Activated CD4-positive, alpha-beta T cell treated with anti-CD3 and anti-CD28 coated beads, Interleukin-2, amount 50 U/mL, for 16 hours (primary cell): ENCODE data around the gene SOD2.
"Not testable (repeated sequence)": the region's sequence is repeated elsewhere in the genome, so short reads cannot be mapped to it uniquely, and the experiment has no call there.

Experiments used
- DNase-seq: peaks from one replicate; pipeline ENCODE4 v3.0.0-alpha.2; 2020

SOD2 gene

DNA sequence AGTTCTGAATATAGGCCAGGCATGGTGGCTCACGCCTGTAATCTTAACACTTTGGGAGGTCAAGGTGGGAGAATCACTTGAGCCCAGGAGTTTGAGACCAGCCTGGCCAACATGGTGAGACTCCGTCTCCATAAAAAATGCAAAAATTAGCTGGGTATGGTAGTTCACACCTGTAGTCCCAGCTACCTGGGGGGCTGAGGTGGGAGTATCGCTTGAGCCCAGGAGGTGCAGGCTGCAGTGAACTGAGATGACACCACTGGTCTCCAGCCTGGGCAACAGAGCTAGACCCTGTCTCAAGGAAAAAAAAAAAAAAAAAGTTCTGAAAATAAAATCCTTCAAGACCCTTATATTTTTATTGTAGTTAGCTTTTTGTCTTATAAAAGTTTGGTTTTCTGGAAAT, 22.6 kb upstream of the SOD2 start:
- DNase-seq: no peak

DNA sequence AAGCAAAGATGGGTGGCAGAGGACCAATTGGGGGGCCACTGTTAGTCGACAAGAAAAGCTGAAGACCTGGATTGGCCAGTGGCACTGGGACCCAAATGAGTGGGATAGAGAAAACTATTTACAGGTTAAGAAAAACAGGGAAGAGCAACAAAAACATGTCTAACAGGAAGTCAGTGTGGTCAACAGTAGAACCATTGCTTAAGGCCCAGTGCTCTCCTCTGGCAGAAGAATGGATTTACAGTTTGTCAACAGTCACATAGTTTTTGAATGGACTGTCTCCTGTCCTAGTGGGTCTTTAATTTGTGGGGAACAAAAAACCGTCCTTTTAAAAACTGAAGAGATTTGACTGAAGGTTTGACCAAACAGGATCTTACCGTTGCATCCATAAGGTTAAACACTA, 22.1 kb upstream of the SOD2 start:
- no peak for DNase-seq

DNA sequence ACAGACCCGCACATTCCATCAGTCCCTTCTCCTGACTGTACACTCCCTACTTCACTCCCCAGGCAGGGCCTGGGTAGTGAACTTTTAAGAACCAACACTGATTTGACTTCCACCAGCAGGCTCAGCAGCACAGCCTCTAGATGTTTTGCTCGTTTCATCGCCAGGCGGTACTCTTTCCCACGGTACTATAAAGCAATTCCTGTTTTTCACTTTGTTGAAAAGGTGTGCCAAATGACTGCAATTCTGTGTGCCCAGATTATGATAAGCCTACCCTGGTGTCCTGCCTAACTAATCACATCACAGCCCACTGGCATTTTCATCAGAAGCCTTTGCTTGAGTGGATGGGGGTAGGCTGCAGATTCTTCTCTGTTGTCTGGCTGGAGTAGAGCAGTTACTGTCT, 21.4 kb upstream of the SOD2 start:
- no peak for DNase-seq

DNA sequence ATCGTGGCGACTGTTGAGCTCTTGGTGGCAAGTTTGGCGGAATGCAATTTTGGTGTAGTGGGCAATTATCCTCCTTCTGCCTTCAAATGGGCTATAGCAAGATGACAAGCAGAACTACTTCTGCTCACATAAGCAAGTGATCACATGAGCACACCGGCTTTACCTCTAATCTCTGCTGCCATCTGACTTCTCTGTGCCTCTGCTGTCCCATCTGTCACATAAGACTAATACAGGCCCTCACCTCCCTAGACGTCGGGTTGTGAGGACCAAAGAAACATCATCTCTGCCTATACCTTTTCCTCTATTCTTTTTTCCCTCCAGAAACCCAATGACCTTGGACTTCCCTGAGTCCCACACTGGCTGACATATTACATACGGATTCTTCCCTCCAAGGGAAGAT, 20.9 kb upstream of the SOD2 start:
- DNase-seq: no peak

DNA sequence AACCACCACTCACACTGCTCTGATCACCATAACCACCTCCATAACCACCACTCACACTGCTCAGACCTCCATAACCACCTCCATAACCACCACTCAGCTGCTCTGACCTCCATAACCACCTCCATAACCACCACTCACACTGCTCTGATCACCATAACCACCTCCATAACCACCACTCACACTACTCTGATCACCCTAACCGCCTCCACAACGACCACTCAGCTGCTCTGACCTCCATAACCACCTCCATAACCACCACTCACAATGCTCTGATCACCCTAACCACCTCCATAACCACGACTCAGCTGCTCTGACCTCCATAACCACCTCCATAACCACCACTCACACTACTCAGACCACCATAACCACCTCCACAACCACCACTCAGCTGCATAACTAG, 19.3 kb upstream of the SOD2 start:
- DNase-seq: not testable (repeated sequence)

DNA sequence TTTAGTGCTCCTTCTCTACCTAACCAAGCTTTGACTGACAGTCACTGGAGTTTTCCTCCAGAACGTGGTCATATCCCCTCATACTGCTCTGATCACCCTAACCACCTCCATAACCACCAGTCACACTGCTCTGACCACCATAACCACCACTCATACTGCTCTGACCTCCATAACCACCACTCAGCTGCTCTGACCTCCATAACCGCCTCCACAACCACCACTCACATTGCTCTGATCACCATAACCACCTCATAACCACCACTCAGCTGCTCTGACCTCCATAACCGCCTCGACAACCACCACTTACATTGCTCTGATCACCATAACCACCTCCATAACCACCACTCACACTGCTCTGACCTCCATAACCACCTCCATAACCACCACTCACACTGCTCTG, 17.6 kb upstream of the SOD2 start:
- not testable (repeated sequence) for DNase-seq

DNA sequence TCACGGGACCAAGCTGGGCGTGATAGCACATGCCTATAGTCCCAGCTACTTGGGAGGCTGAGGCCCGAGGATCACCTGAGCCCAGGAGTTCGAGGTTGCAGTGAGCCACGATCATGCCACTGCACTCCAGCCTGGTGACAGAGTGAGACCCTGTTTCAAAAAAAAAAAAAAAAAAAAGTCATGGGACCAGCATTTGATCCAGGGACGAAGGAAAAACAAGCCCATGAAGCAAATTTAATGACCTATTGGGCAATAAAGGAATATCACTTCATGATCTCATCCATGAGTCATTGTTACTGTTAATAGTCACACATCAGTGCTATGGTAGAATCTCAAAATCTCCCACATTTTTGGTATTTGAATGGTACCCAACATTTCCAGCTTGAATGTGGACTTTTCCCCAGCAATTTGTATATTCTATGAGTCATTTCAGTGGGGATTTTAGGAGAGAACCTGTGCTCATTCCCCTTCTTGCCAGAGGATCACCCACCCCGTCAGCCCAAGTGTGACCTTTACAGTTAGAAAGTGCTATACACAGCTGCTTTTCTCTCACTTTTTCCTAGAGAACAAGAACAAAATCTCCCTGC, 8.5 kb upstream of the SOD2 start:
- DNase-seq: no peak

DNA sequence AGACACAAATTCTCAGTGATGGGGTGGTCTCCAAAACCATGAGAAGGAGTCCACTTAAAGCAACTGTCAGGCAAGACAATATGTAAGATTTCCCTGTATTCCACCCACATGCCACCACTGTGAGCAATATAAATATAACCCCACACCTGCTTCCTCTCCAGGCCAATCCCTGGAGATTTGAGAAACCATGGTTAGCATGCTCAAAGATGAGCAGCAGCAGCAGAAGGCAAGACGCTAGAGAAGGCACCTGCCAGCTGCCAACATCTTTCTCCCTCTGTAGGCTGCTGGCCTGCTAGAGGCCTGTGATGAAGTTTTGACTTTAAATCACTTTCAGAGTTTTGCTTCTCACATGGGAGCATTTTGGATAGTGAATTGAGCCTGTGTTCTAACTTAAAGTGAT, 7.9 kb upstream of the SOD2 start:
- no peak for DNase-seq

DNA sequence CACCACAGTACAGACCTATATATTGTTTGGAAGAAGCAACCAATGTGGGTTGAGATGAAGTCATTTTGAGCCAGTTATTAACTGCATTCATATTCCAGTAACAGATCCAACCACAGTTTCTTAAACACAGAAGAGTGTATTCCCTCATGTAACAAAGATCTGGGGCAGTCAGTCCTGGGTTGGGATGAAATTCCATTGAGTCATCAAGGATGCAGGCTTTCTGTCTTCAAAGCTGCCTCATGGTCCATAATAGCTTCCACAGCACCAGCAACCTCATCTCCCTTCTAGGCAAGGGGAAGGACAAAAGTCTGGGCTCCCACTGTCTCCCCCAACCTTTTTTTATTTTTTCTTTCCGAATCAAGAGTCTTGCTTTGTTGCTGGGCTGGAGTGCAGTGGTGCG, 2.9 kb upstream of the SOD2 start:
- DNase-seq: no peak

DNA sequence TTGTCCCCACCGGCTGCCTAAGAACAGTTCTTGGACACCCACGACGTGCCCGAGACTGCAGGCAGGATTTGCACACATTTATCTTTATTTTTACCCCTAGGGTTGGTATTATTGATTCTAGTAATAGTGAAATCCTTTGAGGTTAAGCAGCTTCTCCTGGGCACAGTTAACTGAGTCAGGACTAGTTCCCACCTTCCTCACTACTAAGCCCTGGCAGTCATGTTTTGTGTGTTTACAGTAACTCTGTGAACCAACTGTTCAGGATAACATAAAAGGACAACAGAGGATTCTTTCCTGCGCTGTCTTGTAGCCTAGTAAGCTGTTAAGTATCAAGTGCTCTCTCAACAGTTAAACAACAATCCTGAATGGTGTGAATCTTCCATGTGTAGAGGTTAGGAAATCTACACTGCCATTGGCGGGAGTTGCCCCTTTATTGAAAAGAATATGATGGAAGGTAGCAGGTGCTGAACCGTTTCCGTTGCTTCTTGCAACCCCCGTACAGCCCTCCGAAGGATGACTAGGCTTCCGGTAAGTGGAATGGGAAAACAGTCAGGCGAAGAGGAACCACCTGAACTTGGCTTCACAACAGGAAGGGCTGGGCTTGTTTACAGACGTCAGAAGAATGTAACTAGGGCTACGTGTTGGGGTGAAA, 979 bp upstream of the SOD2 start:
- DNase-seq: peak; percentile 64

DNA sequence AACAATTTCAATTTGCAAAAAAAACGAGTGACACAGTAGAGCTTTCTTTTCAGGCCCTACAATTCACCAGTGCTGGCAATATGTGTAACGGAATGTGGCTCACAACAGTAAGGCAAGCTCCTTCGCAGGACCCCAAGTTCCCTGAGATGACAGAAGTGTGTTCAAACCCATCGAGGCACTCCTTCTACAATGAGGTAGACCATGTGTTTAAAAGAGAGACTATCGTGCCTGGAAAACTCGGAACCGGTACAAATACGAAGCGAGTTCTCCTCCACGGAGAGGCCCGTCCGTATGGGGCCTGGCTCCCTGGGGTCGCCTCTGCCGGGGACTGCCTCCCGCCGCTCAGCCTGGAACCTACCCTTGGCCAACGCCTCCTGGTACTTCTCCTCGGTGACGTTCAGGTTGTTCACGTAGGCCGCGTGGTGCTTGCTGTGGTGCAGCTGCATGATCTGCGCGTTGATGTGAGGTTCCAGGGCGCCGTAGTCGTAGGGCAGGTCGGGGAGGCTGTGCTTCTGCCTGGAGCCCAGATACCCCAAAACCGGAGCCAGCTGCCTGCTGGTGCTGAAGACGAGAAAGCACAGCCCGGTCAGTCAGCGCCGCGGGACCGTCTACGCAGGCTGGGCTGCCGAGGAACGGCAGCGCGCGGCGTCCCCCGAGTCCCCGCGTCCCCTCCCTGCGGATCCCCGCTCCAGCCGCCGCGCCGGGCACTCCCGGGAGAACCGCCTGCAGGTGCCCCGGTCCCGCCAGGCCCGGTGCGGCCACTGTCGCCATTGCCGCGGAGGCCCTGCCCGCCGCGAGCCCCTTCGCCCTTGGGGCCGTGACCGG, 526 bp downstream of the SOD2 start:
- peak; percentile 61 for DNase-seq

DNA sequence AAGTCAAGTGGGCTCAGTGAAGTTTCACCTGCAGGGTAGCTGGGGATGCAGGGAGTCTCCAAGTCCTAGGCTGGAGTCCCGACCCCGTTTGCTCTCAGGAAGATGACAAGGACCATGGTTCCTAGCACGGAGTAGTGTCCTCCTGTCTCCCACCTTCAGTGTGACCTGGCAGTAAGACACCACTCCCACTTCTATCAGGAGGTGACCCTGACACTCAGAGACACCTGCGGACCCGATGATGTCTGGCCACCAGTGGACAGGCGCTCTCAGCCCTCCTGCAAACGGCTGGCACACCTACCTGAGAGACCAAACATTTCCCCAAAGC, 1.1 kb downstream of the SOD2 start:
- no peak for DNase-seq

DNA sequence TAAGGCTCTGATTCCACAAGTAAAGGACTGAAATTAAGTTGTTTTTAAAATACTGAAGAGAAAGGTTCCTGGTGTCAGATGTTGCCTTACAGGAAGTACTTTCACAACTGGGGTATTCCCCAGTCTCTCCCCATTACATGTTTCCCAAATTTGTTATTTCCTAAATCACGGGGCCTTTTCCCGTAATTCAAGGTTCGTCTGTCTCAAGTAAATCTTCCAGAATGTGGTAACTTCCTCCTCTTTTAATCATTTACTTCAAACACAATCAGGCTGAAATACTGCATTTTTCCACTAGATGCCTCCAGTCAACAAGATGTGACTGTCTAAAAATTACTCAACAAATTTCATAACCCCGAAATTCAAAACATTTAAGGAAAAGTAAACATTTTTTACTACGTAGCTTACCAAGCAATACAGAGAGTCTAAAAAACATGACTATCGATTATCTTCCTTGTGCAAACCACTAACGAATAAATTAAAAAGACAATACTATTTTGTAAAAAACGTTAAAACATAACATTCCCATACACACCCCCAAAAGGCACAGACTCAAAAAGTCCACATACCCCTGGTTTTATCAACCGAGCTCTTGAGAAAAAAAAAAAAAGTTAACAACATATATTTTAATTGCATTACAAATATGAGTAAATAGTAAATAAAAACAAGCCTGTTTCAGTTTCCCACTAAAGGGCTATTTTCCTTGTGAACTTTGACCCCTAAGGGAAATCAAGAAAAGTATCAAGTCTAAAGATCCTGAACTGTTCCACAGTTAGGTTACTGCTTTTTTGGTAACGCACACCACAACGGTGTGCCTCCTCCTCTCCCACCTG, 1.7 kb downstream of the SOD2 start:
- DNase-seq: peak; percentile 69

DNA sequence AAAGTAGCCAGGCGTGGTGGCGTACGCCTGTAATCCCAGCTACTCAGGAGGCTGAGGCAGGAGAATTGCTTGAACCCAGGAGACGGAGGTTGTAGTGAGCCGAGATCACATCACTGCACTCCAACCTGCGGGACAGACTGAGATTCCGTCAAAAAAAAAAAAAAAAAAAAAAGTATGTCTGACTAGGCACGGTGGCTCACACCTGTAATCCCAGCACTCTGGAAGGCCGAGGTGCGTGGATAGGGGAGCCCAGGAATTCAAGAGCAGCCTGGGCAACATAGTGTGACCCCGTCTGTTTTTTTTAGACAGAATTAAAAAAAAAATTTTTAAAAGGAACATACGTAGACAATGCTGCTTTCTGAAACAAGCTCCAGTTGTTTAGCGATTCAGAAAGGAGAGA, 2.9 kb downstream of the SOD2 start:
- DNase-seq: not testable (repeated sequence)

DNA sequence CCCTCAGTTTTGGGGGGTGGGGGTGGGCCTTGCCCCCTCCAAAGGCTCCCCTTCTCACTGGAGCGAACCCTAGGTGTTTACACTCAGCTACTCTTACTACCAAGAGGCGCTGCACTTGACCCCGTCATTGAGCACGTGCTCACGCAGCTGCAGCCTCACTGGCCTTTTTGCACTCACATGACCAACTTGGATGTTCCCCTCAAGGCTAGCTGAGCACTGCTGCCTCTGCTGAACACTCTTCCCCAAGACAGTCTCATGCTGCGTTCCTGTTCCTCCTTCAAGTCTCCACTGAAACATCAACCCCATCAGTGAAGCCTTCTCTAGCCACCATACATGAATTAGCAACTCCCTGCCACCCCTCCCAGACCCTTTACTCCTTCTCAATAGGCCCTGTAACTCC, 4.0 kb downstream of the SOD2 start:
- DNase-seq: no peak

DNA sequence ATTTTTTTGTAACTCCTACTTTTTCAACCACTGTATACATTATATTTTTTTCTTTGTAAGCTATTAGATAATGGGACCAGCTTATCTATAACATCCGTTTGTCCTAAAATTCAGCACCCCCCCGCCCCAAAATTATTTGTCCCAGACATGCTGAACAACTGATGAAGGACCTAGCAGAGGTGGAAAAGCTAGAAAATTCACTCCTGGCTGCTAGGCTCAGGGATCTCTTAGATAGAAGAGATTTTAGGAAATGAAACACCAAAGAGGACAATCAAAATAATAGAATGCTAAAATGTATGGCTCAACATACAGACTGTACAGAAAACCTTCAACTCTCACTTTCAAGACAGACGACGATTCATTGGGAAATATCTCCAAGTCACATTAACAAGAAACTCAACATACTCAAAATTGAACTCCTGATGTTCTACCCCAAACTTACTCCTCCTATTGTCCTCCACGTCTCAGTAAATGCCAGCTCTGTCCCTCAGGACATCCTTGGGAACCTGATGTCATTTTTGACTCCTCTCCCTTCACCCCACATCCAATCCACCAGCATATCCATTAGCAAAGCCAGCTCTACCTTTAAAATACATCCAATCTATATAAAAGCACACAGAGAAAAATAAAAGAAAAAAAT, 4.7 kb downstream of the SOD2 start:
- DNase-seq: no peak

DNA sequence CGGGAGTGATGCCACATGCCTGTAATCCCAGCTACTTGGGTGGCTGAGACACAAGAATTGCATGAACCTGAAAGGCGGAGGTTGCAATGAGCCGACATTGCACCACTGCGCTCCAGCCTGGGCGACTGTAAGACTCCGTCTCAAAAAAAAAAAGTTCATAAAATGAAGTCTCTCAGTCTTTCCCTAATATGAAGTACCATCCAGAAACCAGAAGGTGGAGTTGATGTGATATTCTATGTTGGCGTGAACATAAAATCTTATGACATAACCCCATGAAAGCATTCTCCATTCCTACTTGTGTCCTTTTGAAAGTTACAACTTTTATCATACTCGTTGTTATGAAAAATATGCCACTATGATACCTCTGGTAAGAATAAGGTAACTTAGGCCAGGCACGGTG, 5.7 kb downstream of the SOD2 start:
- no peak for DNase-seq

DNA sequence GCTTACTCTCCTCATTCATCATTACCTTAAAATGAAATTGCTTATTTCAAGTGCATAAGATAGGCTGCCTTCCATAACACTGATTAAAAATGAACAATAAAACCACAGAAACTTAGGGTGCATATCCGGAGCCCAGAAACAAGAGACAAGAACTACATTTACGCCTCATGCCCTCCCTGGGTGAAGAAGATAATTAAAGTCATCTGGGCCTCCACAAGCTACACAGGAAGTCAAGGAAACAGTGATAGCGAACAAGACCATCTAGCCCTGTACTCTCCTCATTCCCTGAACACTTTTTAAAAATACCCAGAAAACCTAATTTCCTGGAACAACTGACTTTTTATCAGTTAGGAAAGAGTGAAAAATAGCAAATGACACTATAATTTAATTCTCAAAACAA, 6.3 kb downstream of the SOD2 start:
- DNase-seq: peak; percentile 40

DNA sequence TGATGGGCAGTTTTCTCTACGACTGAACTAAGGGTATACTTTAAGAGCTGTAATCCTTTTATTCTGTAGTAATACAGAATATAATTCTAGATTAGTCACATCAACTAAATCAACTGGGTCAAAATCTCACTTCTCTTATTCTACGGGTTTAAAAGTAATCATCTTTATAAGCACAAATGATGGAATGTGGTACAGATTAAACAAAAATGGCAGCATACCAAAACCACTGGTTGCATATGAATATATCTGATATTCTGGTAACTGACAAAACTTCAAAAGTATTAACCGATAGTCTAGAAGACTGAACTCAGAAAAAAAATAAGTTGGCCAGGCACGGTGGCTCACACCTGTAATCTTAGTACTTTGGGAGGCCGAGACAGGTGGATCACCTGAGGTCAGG, 7.0 kb downstream of the SOD2 start:
- no peak for DNase-seq

DNA sequence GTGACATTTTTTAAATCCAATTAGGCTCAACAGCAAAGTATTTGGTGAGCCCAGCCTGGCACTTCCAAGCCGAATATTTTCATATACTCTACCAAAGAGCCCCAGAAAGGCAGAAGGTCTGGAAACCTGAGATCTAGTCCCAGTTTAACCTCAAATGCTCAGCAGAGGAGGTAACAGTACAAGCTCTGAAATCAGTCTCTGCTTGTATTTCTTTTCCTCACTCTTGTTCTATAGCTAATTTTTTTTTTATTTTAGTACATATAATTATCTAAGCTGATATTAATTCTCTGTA, 9.1 kb downstream of the SOD2 start:
- no peak for DNase-seq

DNA sequence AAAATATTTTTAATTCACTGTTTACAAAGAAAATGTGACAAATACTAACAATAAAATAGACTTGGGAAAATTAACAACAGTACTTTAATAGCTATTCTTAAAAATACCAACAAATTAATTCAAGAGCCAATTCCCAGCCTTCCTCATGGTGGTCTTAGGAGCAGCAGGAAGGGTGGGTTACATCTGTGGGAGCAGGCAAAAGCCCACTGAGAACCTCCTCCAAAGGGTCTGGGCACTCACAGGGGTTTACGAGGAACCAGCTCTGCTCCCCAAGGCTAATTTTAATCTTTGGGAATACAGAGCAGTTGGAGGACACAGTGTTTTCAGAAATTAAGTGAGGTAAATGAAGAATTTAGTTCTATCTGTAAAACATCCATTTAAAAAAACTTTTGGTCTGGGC, 10.2 kb downstream of the SOD2 start:
- DNase-seq: no peak

DNA sequence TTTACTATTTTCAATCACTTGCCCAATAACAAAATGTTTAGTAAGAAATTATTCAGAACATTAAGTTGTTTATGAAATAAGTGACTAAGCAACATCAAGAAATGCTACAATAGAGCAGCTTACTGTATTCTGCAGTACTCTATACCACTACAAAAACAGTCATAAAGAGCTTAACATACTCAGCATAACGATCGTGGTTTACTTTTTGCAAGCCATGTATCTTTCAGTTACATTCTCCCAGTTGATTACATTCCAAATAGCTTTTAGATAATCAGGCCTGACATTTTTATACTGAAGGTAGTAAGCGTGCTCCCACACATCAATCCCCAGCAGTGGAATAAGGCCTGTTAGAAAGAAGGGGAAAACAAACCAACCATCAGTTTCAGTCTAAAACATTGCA, 10.7 kb downstream of the SOD2 start:
- DNase-seq: peak; percentile 30

DNA sequence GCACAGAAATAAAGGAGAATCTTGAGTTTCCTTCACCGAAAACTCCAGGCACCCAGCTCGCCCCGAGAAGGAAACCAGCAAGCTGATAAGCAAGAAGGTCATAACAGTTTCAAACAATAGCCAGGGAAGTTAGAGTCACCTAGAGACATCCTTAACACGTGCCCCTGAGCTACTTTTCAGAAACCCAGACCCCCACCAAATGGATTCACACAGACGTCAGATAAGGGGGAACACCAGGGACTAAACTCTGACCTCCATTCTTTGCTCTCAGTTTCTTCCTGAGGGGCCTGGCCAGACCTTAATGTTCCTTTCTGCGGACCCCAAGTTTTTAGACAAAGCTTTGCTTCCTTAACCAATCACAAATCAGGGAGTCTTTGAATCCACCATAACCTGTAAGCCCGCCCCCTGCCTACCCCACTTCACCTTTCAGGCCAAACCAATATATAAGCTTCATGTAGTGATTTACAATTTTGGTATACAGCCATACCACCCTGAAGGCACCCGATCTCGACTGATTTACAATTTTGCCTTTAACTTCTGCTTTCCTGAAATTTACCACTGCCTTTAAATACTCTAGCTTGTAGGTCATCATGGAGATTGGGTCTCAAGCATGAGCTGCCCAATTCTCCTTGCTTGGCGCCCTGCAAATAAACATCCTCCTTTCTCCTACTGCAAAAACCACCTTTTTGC, 11.7 kb downstream of the SOD2 start:
- DNase-seq: no peak
